Transverse colon (tissue), 4 donors: Measurements from ENCODE around the gene IER5L. TPM values are rescaled to one million over a fixed set of nuclear protein-coding genes. Genes with fewer than 3 reads are reported as not detected.

Experiments used
- DNase-seq: peaks from one replicate; pipeline ENCODE4 v3.0.0-alpha.2; 2019
- H3K27ac ChIP-seq, 4 donors: fragments of 200-600 bp; sonication (generic); 2 replicates each; pipeline ENCODE4 v1.5.1; 2016 to 2018; ENCODE audit warnings: inconsistent platforms in 4 of 4
- H3K27me3 ChIP-seq: fragments of 200-600 bp; sonication (generic); 2 replicates; pipeline ENCODE4 v1.5.1; 2017; ENCODE audit warnings: inconsistent platforms
- H3K36me3 ChIP-seq, 4 donors: fragments of 200-600 bp; sonication (generic); 2 replicates each; pipeline ENCODE4 v1.5.1; 2017 to 2019; ENCODE audit warnings: inconsistent platforms in 4 of 4
- H3K4me1 ChIP-seq, 4 donors: fragments of 200-600 bp; sonication (generic); 2 replicates each; pipeline ENCODE4 v1.5.1; 2017 to 2020; ENCODE audit warnings: inconsistent platforms in 4 of 4
- H3K4me3 ChIP-seq, 4 donors: fragments of 200-600 bp; sonication (generic); 1 replicate in 1 of 4; 2 replicates in 3 of 4; pipeline versions ENCODE4 v1.5.1 to v1.6.1; 2017 to 2019; ENCODE audit warnings: inconsistent platforms in 4 of 4
- H3K9me3 ChIP-seq, 2 donors: fragments of 200-600 bp; sonication (generic); 2 replicates each; pipeline ENCODE4 v1.5.1; 2017 to 2019; ENCODE audit warnings: inconsistent platforms in 2 of 2
- EP300 ChIP-seq: sonication (generic); formaldehyde crosslinking; IDR thresholded peaks from one replicate; pipeline ENCODE4 v1.6.1; 2017; ENCODE audit warnings: antibody characterized with exemption, low read depth
- POLR2A ChIP-seq: fragments of 450-650 bp; IDR thresholded peaks from one replicate; pipeline ENCODE4 v1.6.1; 2016; ENCODE audit warnings: antibody characterized with exemption, mild to moderate bottlenecking, moderate library complexity
- POLR2AphosphoS5 ChIP-seq, 3 donors: sonication (generic); formaldehyde crosslinking; IDR thresholded peaks; one replicate each; pipeline ENCODE4 v1.6.1; 2016; ENCODE audit warnings: antibody characterized with exemption in 3 of 3
- WGBS, 2 donors: methylation state at CpG; one replicate each; pipeline ENCODE4 v1.1.5; 2018; ENCODE audit warnings: low coverage in 1 of 2; 5-methylcytosine and 5-hydroxymethylcytosine counted together
- in situ Hi-C, 4 donors: fragments of 200-750 bp; cut with MboI; loops; one replicate each; pipeline versions ENCODE4 v1.15.0 to v1.15.1; 2017; ENCODE audit warnings: low sequenced_read_pairs in 3 of 4, low pct_ligation_motif_present in 1 of 4, low pct_unique_long_range_greater_than_20kb in 1 of 4
- intact Hi-C: fragments of 100-400 bp; cut with DNase I; formaldehyde crosslinking; loops from one replicate; pipeline ENCODE4 v1.15.1; 2023; ENCODE audit warnings: low total_unique reads
- total RNA-seq, 4 donors: library from RNA; depleted of rRNA; stranded (reverse); fragments of >200 nt; gene quantifications; one replicate each; pipeline ENCODE4 v1.1.0, GENCODE V29; 2016
- TF ChIP-seq, protein P1 (sequence below), 5 experiments: fragments of 200-600 bp in 3 of 5; fragments of 450-650 bp in 2 of 5; sonication (generic) in 3 of 5; IDR thresholded peaks; 1 replicate in 2 of 5; 2 replicates in 3 of 5; pipeline ENCODE4 v1.5.1; 2016 to 2017; ENCODE audit warnings: antibody characterized with exemption in 5 of 5, inconsistent platforms in 3 of 5, mild to moderate bottlenecking in 2 of 5, moderate library complexity in 1 of 5

Gene IER5L
- total RNA-seq, 4 donors from 2014 or later, result 1.8 to 6.5 (median 5.2) TPM

DNA sequence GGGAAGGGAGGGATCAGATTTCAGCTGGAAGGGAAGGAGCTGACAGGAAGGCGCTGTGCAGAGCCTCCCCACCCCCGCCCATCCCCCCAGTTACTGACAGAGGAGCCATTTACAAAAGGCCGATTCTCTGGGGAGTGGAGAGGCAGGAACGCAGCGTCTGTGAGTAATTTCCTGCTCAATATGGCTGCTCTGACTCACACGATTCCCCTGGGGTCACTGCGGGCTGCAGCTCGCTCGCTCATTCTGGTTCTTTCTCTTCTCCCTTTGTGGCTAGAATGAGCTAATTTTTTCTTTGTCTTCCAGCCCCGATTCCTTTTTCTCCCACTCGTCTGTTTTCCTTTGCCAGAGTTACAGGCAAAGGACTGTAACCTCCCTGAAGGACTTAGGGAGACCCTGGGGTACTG lies 38.1 kb downstream of the IER5L start:
- H3K9me3 ChIP-seq, result no peaks in the 10 kb centered on the region
- H3K4me1 ChIP-seq, result peaks cover 39 to 69% (median 58%) of the 10 kb centered on the region in 4 donors
- H3K4me3 ChIP-seq, result peak overlapping the region; percentile 11 to 46 (median 28)
- 0 to 1% methylated on average over 3 to 11 of the region's 11 CpGs for WGBS, 2 donors
- intact Hi-C loops, result loop anchor here (1.0 to 10.0 kb wide), 4 partner anchors 37 to 645 kb away; partner anchors contain the start of gene IER5L
- TF ChIP-seq, protein P1, sequence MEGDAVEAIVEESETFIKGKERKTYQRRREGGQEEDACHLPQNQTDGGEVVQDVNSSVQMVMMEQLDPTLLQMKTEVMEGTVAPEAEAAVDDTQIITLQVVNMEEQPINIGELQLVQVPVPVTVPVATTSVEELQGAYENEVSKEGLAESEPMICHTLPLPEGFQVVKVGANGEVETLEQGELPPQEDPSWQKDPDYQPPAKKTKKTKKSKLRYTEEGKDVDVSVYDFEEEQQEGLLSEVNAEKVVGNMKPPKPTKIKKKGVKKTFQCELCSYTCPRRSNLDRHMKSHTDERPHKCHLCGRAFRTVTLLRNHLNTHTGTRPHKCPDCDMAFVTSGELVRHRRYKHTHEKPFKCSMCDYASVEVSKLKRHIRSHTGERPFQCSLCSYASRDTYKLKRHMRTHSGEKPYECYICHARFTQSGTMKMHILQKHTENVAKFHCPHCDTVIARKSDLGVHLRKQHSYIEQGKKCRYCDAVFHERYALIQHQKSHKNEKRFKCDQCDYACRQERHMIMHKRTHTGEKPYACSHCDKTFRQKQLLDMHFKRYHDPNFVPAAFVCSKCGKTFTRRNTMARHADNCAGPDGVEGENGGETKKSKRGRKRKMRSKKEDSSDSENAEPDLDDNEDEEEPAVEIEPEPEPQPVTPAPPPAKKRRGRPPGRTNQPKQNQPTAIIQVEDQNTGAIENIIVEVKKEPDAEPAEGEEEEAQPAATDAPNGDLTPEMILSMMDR (IDR thresholded peaks at IDR 0.05), result no peak
- TF ChIP-seq POLR2A (peak; percentile 72), EP300 (peak; percentile 77), POLR2AphosphoS5 (IDR thresholded peaks at IDR 0.05) (peak; percentile 83 to 87 (median 86))
- DNase-seq, result peak; percentile 87
- peak overlapping the region; percentile 99 to 100 (median 100) for H3K27ac ChIP-seq
- H3K27me3 ChIP-seq, result no peaks in the 10 kb centered on the region
- H3K36me3 ChIP-seq, result no peaks in the 10 kb centered on the region
- in situ Hi-C loops, result loop anchor here (5.0 to 25.0 kb wide), 5 partner anchors 472 to 647 kb away; no protein-coding TSS in a partner anchor

DNA sequence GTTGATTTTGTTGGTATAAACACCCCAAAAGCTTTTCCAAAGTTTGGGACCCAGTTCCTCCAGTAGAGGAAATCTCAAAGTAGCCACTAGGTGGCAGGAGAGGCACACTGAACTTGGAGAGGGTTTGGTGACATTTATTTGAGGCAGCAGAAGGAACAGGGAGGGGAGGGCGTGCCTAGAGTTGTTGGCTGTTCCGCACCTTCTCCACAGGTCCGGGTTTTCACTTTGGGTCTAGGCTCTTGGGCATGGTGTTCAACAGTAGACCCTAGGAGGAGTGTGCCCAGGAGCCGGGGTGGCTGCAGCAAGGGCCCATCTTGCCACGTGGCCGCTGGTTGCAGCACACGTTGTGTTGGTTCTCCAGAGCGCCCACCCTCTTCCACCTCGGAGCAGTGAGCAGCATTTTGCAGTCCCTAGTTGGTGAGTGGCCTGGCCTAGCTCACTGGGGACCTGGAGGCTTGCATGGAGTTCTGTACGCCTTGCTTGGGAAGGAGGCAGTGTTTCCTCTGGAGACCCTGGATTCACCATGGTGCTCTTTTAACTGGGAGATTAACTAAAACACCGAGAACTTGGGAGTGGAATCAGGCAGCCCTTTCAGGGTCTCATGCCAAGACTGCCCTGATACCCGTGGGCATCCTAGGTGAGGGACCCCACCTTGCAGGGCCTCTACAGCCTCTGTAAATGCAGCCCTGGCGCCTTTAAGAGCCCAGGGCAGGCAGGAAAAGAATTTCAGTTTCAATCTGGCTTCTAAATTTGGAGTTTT lies 38.6 kb downstream of the IER5L start:
- H3K36me3 ChIP-seq, result no peaks in the 10 kb centered on the region
- no peaks in the 10 kb centered on the region for H3K9me3 ChIP-seq
- 0 to 4% methylated on average over 2 to 13 of the region's 13 CpGs for WGBS, 2 donors
- TF ChIP-seq POLR2AphosphoS5 (IDR thresholded peaks at IDR 0.05) (peak in 1 of 3 donors; percentile 35), POLR2A (no peak), EP300 (no peak)
- TF ChIP-seq, protein P1 (IDR thresholded peaks at IDR 0.05), result peak; percentile 89 to 99 (median 95)
- peaks cover 37 to 65% (median 56%) of the 10 kb centered on the region in 4 donors for H3K4me1 ChIP-seq
- H3K4me3 ChIP-seq, result peak overlapping the region; percentile 11 to 46 (median 25)
- intact Hi-C loops, result loop anchor here (1.0 to 10.0 kb wide), 2 partner anchors 471 to 645 kb away; no protein-coding TSS in a partner anchor
- H3K27me3 ChIP-seq, result no peaks in the 10 kb centered on the region
- peak overlapping the region; percentile 99 to 100 (median 100) for H3K27ac ChIP-seq
- DNase-seq, result peak; percentile 85
- in situ Hi-C loops, result loop anchor here (5.0 to 25.0 kb wide), 5 partner anchors 473 to 648 kb away; no protein-coding TSS in a partner anchor

DNA sequence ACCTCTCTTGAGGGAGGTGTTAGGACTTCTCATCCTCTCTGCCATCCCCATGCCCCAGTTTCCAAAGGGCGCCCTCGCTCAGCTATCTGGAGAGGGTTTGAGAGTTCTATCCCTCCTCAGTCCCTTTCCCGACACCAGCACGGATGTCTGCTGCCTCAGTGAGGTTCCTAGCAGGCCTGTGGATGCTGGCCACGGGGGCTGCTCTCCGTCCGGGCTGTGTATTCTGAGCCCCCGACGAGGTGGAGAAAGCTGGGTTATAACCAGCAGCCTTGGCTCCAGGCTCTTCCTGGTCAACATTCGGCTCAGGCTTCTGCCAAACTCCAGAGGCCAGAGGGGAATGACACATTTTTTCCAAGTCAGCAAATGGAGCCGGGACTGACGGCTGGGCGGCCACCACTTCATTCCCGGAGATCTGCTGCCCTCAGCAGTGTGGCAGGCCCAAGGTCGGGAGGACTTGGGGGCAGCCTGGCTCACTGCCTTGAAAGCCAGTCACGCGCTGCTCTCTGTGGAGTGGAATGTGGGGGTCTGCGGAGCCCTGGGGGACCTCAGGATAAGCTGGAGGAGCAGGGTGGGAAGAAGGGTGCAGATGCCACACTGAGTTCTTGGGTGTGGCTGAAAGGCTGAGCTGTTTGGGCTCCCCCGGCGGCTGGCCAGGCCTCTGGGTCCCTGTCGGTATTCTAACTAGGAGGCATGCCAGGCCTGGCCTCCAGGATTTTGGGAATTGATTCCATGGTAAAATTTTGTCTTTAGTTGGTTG lies 39.4 kb downstream of the IER5L start:
- TF ChIP-seq EP300 (no peak), POLR2AphosphoS5 (IDR thresholded peaks at IDR 0.05) (peak; percentile 8 to 69 (median 26))
- peaks cover 37 to 58% (median 52%) of the 10 kb centered on the region in 4 donors for H3K4me1 ChIP-seq
- peak overlapping the region; percentile 99 to 100 (median 100) for H3K27ac ChIP-seq
- intact Hi-C loops (loop anchor here (1.0 to 10.0 kb wide), 2 partner anchors 472 to 646 kb away; no protein-coding TSS in a partner anchor), in situ Hi-C loops (loop anchor here (5.0 to 25.0 kb wide), 5 partner anchors 474 to 649 kb away; no protein-coding TSS in a partner anchor)
- no peaks in the 10 kb centered on the region for H3K27me3 ChIP-seq
- 50% methylated on average over 21 of the region's 21 CpGs; no CpG with 5 or more reads in 1 of the 2 donors for WGBS, 2 donors
- DNase-seq, result peak; percentile 22
- no peak overlapping the region for H3K4me3 ChIP-seq
- no peaks in the 10 kb centered on the region for H3K36me3 ChIP-seq
- no peaks in the 10 kb centered on the region for H3K9me3 ChIP-seq

DNA sequence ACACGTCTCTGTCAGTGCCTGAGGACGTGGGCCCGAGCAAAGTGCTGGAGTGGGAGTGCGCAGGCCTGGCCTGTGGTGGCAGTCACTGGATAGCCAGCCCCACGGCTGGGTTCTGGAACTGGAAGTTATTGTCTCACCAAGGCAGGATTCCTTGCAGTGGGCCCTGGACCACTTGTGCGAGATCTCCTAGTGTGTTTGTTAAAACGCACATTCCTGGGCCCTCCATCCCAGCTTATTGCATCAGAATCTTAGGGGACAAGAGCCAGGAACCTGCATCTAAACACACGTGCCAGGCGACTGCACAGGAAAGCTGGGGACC lies 40.0 kb downstream of the IER5L start:
- Histone ChIP-seq H3K27me3 (no peaks in the 10 kb centered on the region), H3K27ac (peak overlapping the region; percentile 99 to 100 (median 100)), H3K4me1 (peaks cover 33 to 52% (median 47%) of the 10 kb centered on the region in 4 donors), H3K36me3 (no peaks in the 10 kb centered on the region), H3K9me3 (no peaks in the 10 kb centered on the region), H3K4me3 (no peak overlapping the region)
- TF ChIP-seq EP300 (no peak), POLR2AphosphoS5 (IDR thresholded peaks at IDR 0.05) (no peak), POLR2A (no peak)
- TF ChIP-seq, protein P1 (IDR thresholded peaks at IDR 0.05), result no peak
- in situ Hi-C loops (loop anchor here (5.0 to 25.0 kb wide), 5 partner anchors 474 to 649 kb away; no protein-coding TSS in a partner anchor), intact Hi-C loops (loop anchor here (10.0 kb wide), 1 partner anchor 647 kb away; no protein-coding TSS in a partner anchor)
- WGBS, 2 donors, result 80% methylated on average over 9 of the region's 9 CpGs; no CpG with 5 or more reads in 1 of the 2 donors
- DNase-seq, result no peak
